GM12878 (cell line): ENCODE data around the gene TP73.

Experiments used
- POLR2AphosphoS2 ChIP-seq: IDR thresholded peaks from 2 replicates; pipeline ENCODE4 v1.6.1; 2011; ENCODE audit warnings: low read depth, mild to moderate bottlenecking, low read length, improper control_type of control experiment, moderate library complexity
- TARDBP ChIP-seq: IDR thresholded peaks from 2 replicates; pipeline ENCODE4 v1.6.1; 2016; ENCODE audit warnings: borderline replicate concordance
- TF ChIP-seq, protein P1 (sequence below), 3 experiments: IDR thresholded peaks in 2 of 3; conservative IDR thresholded peaks in 1 of 3; 2 replicates each; pipeline ENCODE4 v1.5.1; 2011; ENCODE audit warnings: low read depth in 3 of 3, low read length in 3 of 3, mild to moderate bottlenecking in 3 of 3, control low read depth in 2 of 3, moderate library complexity in 2 of 3, inconsistent platforms in 1 of 3, mixed read lengths in 1 of 3; ENCODE audit not compliant: control insufficient read depth in 2 of 3, insufficient read depth in 1 of 3; ENCODE audit errors: extremely low read depth in 1 of 3

DNA sequence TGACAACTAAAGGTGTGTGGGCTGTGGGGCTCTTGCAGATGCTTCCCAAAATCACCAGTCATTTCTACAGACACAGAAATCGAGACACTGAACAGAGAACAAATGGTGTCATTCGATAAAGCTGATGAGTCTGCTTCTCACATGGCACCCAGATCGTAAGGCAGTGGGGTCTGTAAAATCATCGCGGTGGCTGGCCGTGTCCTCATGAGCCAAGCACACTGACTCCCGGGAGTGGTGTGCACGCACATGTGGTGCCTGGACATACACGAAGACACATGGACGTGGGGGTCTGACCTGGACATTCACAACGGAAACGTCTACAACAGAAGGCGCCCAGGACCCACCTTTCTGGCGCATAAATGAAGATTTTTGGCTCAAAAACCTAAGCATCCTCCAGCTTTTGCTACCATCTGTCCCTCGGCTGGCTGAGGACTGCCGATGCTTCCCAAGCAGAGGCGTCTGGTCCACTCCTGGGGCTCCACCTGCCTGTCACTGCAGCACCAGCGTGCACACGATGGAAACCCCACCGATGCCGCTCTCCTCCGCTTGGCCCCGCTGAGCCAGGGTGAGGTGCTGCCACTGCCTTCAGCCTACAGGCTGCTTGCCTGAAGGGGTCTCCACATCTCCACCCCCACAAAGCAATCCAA is 127.1 kb downstream of the TP73 start:
- TF ChIP-seq, protein P1, sequence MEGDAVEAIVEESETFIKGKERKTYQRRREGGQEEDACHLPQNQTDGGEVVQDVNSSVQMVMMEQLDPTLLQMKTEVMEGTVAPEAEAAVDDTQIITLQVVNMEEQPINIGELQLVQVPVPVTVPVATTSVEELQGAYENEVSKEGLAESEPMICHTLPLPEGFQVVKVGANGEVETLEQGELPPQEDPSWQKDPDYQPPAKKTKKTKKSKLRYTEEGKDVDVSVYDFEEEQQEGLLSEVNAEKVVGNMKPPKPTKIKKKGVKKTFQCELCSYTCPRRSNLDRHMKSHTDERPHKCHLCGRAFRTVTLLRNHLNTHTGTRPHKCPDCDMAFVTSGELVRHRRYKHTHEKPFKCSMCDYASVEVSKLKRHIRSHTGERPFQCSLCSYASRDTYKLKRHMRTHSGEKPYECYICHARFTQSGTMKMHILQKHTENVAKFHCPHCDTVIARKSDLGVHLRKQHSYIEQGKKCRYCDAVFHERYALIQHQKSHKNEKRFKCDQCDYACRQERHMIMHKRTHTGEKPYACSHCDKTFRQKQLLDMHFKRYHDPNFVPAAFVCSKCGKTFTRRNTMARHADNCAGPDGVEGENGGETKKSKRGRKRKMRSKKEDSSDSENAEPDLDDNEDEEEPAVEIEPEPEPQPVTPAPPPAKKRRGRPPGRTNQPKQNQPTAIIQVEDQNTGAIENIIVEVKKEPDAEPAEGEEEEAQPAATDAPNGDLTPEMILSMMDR (IDR thresholded peaks at IDR 0.05 in 2 of 3, conservative IDR thresholded peaks at IDR 0.05 in 1 of 3; ENCODE audit: control insufficient read depth in 2 of 3, extremely low read depth in 1 of 3, insufficient read depth in 1 of 3, low read depth in 3 of 3, low read length in 3 of 3): no peak
- TF ChIP-seq TARDBP (no peak), POLR2AphosphoS2 (no peak)
